Smooth muscle cell (in vitro differentiated cells): ENCODE results near the gene FAM234A. TPM values are rescaled to one million over a fixed set of nuclear protein-coding genes. Genes with fewer than 3 reads are reported as not detected.

Experiments
- DNase-seq: peaks from one replicate; lab custom pipeline; 2025; ENCODE audit not compliant: unreplicated experiment; lab: John Stamatoyannopoulos, UW
- H2AFZ ChIP-seq: fragments of 200-600 bp; sonication (generic); 2 replicates; pipeline ENCODE4 v1.6.0; 2016; ENCODE audit warnings: antibody characterized with exemption, low read depth, mild to moderate bottlenecking
- H3F3A ChIP-seq: fragments of 200-600 bp; sonication (generic); 2 replicates; pipeline ENCODE4 v1.6.0; 2017; ENCODE audit warnings: antibody characterized with exemption, low read depth
- H3K27ac ChIP-seq: fragments of 200-600 bp; sonication (generic); 2 replicates; pipeline ENCODE4 v1.5.1; 2016; ENCODE audit warnings: low read depth, mild to moderate bottlenecking
- H3K27me3 ChIP-seq: fragments of 200-600 bp; sonication (generic); 2 replicates; pipeline ENCODE4 v1.6.1; 2016; ENCODE audit warnings: low read depth, mild to moderate bottlenecking
- H3K36me3 ChIP-seq: fragments of 200-600 bp; sonication (generic); 2 replicates; pipeline ENCODE4 v1.5.1; 2016; ENCODE audit warnings: low read depth
- H3K4me1 ChIP-seq: fragments of 200-600 bp; sonication (generic); 2 replicates; pipeline ENCODE4 v1.5.1; 2016; ENCODE audit warnings: low read depth
- H3K4me2 ChIP-seq: fragments of 200-600 bp; sonication (generic); 2 replicates; pipeline ENCODE4 v1.6.0; 2016; ENCODE audit warnings: mild to moderate bottlenecking
- H3K4me3 ChIP-seq: fragments of 200-600 bp; sonication (generic); 2 replicates; pipeline ENCODE4 v1.5.1; 2016; ENCODE audit warnings: mild to moderate bottlenecking
- H3K79me2 ChIP-seq: fragments of 200-600 bp; sonication (generic); 2 replicates; pipeline ENCODE4 v1.6.0; 2016; ENCODE audit warnings: low read depth, mild to moderate bottlenecking
- H3K9ac ChIP-seq: fragments of 200-600 bp; sonication (generic); 2 replicates; pipeline ENCODE4 v1.6.0; 2016; ENCODE audit warnings: low read depth
- H3K9me3 ChIP-seq: fragments of 200-600 bp; sonication (generic); replicated peaks from 2 replicates; pipeline ENCODE4 v1.5.1; 2016; ENCODE audit warnings: low read depth
- H4K20me1 ChIP-seq: fragments of 200-600 bp; sonication (generic); 2 replicates; pipeline ENCODE4 v1.6.0; 2016; ENCODE audit warnings: low read depth
- WGBS: methylation state at CpG from one replicate; pipeline ENCODE4 v1.1.7; 2016; ENCODE audit warnings: low lambda C conversion rate; 5-methylcytosine and 5-hydroxymethylcytosine counted together
- polyA plus RNA-seq: library from polyadenylated mRNA; unstranded; fragments of >200 nt; fragmentation: Nextera tagmentation; extraction: Ambion mirVana; gene quantifications from 2 replicates; pipeline ENCODE4 v1.2.1, GENCODE V29; 2016
- total RNA-seq: library from RNA; depleted of rRNA; stranded (reverse); fragments of >200 nt; gene quantifications from 2 replicates; pipeline ENCODE4 v1.2.3, GENCODE V29; 2014
- TF ChIP-seq, protein P1 (sequence below): fragments of 200-600 bp; sonication (generic); IDR thresholded peaks from 2 replicates; pipeline ENCODE4 v1.5.1; 2017; ENCODE audit warnings: borderline replicate concordance, mild to moderate bottlenecking, antibody characterized with exemption; ENCODE audit not compliant: insufficient read depth, poor library complexity, severe bottlenecking

The FAM234A gene
- total and polyA plus RNA-seq, 2 experiments from 2014 or later, result 83.7 to 87.3 TPM

GRCh38 chr16:301235-301634, 66.6 kb downstream of the FAM234A start:
- Histone ChIP-seq H3K9me3 (no peaks in the 10 kb centered on the region), H3K4me2 (no peak overlapping the region), H3K27me3 (no peaks in the 10 kb centered on the region), H3K27ac (no peak overlapping the region), H3F3A (no peaks in the 10 kb centered on the region), H3K4me1 (no peaks in the 10 kb centered on the region), H4K20me1 (peaks cover 17% of the 10 kb centered on the region), H3K9ac (no peak overlapping the region), H3K79me2 (peaks cover 2% of the 10 kb centered on the region), H3K36me3 (no peaks in the 10 kb centered on the region), H3K4me3 (no peak overlapping the region), H2AFZ (no peak overlapping the region)
- TF ChIP-seq, protein P1, sequence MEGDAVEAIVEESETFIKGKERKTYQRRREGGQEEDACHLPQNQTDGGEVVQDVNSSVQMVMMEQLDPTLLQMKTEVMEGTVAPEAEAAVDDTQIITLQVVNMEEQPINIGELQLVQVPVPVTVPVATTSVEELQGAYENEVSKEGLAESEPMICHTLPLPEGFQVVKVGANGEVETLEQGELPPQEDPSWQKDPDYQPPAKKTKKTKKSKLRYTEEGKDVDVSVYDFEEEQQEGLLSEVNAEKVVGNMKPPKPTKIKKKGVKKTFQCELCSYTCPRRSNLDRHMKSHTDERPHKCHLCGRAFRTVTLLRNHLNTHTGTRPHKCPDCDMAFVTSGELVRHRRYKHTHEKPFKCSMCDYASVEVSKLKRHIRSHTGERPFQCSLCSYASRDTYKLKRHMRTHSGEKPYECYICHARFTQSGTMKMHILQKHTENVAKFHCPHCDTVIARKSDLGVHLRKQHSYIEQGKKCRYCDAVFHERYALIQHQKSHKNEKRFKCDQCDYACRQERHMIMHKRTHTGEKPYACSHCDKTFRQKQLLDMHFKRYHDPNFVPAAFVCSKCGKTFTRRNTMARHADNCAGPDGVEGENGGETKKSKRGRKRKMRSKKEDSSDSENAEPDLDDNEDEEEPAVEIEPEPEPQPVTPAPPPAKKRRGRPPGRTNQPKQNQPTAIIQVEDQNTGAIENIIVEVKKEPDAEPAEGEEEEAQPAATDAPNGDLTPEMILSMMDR, result no peak
- DNase-seq, result no peak
- WGBS, result 98% methylated on average over 6 of the region's 6 CpGs

DNA sequence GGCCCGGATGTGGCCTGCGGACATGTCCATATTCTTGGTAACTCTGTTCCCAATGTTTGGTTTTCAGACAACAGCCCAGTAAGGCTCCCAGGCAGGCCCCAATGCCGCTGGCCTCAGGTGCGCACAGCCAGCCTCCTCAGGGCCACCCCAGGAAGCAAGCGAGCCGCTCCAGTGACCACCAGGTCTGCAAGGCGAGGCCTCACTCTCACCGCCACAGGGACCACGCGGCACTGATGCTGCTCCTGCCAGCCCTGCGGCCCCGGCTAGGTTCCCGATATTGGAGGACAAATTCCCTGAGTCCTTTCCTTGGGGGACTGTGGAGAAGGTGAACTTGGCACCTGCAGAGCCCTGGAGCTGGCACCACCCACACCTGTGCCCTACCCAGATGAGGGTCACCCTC, 67.3 kb downstream of the FAM234A start:
- Histone ChIP-seq H2AFZ (no peak overlapping the region), H3K4me2 (no peak overlapping the region), H3K79me2 (peaks cover 2% of the 10 kb centered on the region), H3K9ac (no peak overlapping the region), H3F3A (no peaks in the 10 kb centered on the region), H3K4me3 (no peak overlapping the region), H3K9me3 (no peaks in the 10 kb centered on the region), H4K20me1 (peaks cover 17% of the 10 kb centered on the region), H3K27ac (no peak overlapping the region), H3K4me1 (no peaks in the 10 kb centered on the region), H3K27me3 (no peaks in the 10 kb centered on the region), H3K36me3 (no peaks in the 10 kb centered on the region)
- WGBS, result 99% methylated on average over 13 of the region's 13 CpGs
- TF ChIP-seq, protein P1, result no peak
- DNase-seq, result no peak

GRCh38 chr16:303760-304505, 69.3 kb downstream of the FAM234A start:
- Histone ChIP-seq H3K36me3 (no peaks in the 10 kb centered on the region), H4K20me1 (peaks cover 26% of the 10 kb centered on the region), H3K4me1 (no peaks in the 10 kb centered on the region), H3K27me3 (no peaks in the 10 kb centered on the region), H3K4me2 (no peak overlapping the region), H3K27ac (no peak overlapping the region), H3K9me3 (no peaks in the 10 kb centered on the region), H3K9ac (no peak overlapping the region), H3K79me2 (peaks cover 2% of the 10 kb centered on the region), H3K4me3 (no peak overlapping the region), H2AFZ (no peak overlapping the region), H3F3A (no peaks in the 10 kb centered on the region)
- no peak for DNase-seq
- 96% methylated on average over 43 of the region's 43 CpGs for WGBS
- TF ChIP-seq, protein P1, result no peak
